WERI-Rb-1 (cell line): ENCODE data around the gene PKDCC.
"Not testable (repeated sequence)": the region's sequence is repeated elsewhere in the genome, so short reads cannot be mapped to it uniquely, and the experiment has no call there.

Experiments used
- DNase-seq: peaks from one replicate; pipeline ENCODE4 v3.0.0-alpha.2; 2020
- H3K27ac ChIP-seq: fragments of 250-450 bp; sonication (Bioruptor Pico); 2 replicates; pipeline ENCODE4 v1.5.1; 2020; ENCODE audit warnings: mild to moderate bottlenecking, moderate library complexity
- H3K27me3 ChIP-seq: fragments of 250-450 bp; sonication (Bioruptor Pico); 2 replicates; pipeline ENCODE4 v1.5.1; 2021; ENCODE audit warnings: mild to moderate bottlenecking, low read depth, moderate library complexity; ENCODE audit not compliant: insufficient read depth, severe bottlenecking
- H3K36me3 ChIP-seq: fragments of 250-450 bp; sonication (Bioruptor Pico); 2 replicates; pipeline ENCODE4 v1.5.1; 2020; ENCODE audit warnings: mild to moderate bottlenecking, moderate library complexity
- H3K4me3 ChIP-seq: 2 replicates; pipeline ENCODE4 v1.5.1; 2011; ENCODE audit warnings: low read depth, mild to moderate bottlenecking, control low read depth, low read length
- H3K9me3 ChIP-seq: fragments of 250-450 bp; sonication (Bioruptor Pico); 2 replicates; pipeline ENCODE4 v1.5.1; 2021; ENCODE audit warnings: mild to moderate bottlenecking, moderate library complexity; ENCODE audit not compliant: severe bottlenecking
- CTCF ChIP-seq: IDR thresholded peaks from 2 replicates; pipeline ENCODE4 v1.5.1; 2011; ENCODE audit warnings: low read depth, mild to moderate bottlenecking, control low read depth, inconsistent platforms, low read length

PKDCC gene

GRCh38 chr2:42079737-42080287 is 32.0 kb downstream of the PKDCC start:
- no peaks in the 10 kb centered on the region for H3K36me3 ChIP-seq
- no peak overlapping the region for H3K4me3 ChIP-seq

GRCh38 chr2:42081151-42081550 is 33.3 kb downstream of the PKDCC start:
- not testable (repeated sequence) for H3K36me3 ChIP-seq, H3K27ac ChIP-seq, H3K9me3 ChIP-seq, DNase-seq, H3K27me3 ChIP-seq, H3K4me3 ChIP-seq

More at GRCh38 chr2:42079737-42080287, 32.0 kb downstream of the PKDCC start:
- H3K27me3 ChIP-seq = no peaks in the 10 kb centered on the region
- no peaks in the 10 kb centered on the region for H3K9me3 ChIP-seq
- no peak for TF ChIP-seq CTCF
- H3K27ac ChIP-seq = no peak overlapping the region
- no peak for DNase-seq

- no peaks in the 10 kb centered on the region for H3K27me3 ChIP-seq
- H3K4me3 ChIP-seq = no peak overlapping the region
- no peak overlapping the region for H3K27ac ChIP-seq
- H3K9me3 ChIP-seq = no peaks in the 10 kb centered on the region
- no peak for TF ChIP-seq CTCF
- no peak for DNase-seq
- no peaks in the 10 kb centered on the region for H3K36me3 ChIP-seq
Measured at GRCh38 chr2:42082016-42082415, 34.2 kb downstream of the PKDCC start.

- no peak overlapping the region for H3K27ac ChIP-seq
- no peaks in the 10 kb centered on the region for H3K9me3 ChIP-seq
- H3K36me3 ChIP-seq = no peaks in the 10 kb centered on the region
- no peak overlapping the region for H3K4me3 ChIP-seq
- no peaks in the 10 kb centered on the region for H3K27me3 ChIP-seq
- TF ChIP-seq CTCF = no peak
- no peak for DNase-seq
Measured at GRCh38 chr2:42084231-42084671, 36.4 kb downstream of the PKDCC start.

- H3K36me3 ChIP-seq, H3K4me3 ChIP-seq, H3K27ac ChIP-seq, H3K27me3 ChIP-seq, DNase-seq, H3K9me3 ChIP-seq: not testable (repeated sequence)
Measured at GRCh38 chr2:42085070-42085469, 37.2 kb downstream of the PKDCC start.

- Histone ChIP-seq H3K4me3 (no peak overlapping the region), H3K27ac (no peak overlapping the region), H3K27me3 (no peaks in the 10 kb centered on the region), H3K36me3 (no peaks in the 10 kb centered on the region), H3K9me3 (no peaks in the 10 kb centered on the region)
- TF ChIP-seq CTCF = no peak
- DNase-seq = no peak
Measured at GRCh38 chr2:42085706-42086487, 38.1 kb downstream of the PKDCC start.
